ENCODE data around the gene DDX46. TPM values are rescaled to one million over a fixed set of nuclear protein-coding genes. Genes with fewer than 3 reads are reported as not detected.
"Not testable (repeated sequence)": the region's sequence is repeated elsewhere in the genome, so short reads cannot be mapped to it uniquely, and the experiment has no call there.

Gene DDX46
- total RNA-seq, 1 donor from 2014 or later: 38.5 TPM

GRCh38 chr5:134787692-134788091 is 29.1 kb downstream of the DDX46 start:
- no peak for DNase-seq

- DNase-seq: no peak
Observed at GRCh38 chr5:134791580-134791979, 33.0 kb downstream of the DDX46 start.

GRCh38 chr5:134792286-134792685 is 33.7 kb downstream of the DDX46 start:
- no peak for DNase-seq

- no peak for DNase-seq
Observed at GRCh38 chr5:134793111-134793510, 34.5 kb downstream of the DDX46 start.

GRCh38 chr5:134794082-134794481 is 35.5 kb downstream of the DDX46 start:
- DNase-seq: no peak

- DNase-seq: no peak
Observed at GRCh38 chr5:134794819-134795218, 36.2 kb downstream of the DDX46 start.

- DNase-seq: no peak
Observed at GRCh38 chr5:134798468-134798867, 39.9 kb downstream of the DDX46 start.

- DNase-seq: no peak
Observed at GRCh38 chr5:134803821-134804220, 45.2 kb downstream of the DDX46 start.

GRCh38 chr5:134813407-134813806 is 54.8 kb downstream of the DDX46 start:
- no peak for DNase-seq

GRCh38 chr5:134813827-134814226 is 55.2 kb downstream of the DDX46 start:
- no peak for DNase-seq

- no peak for DNase-seq
Observed at GRCh38 chr5:134817006-134817405, 58.4 kb downstream of the DDX46 start.

- no peak for DNase-seq
Observed at GRCh38 chr5:134818776-134819175, 60.2 kb downstream of the DDX46 start.

- DNase-seq: no peak
Observed at GRCh38 chr5:134819407-134819963, 60.9 kb downstream of the DDX46 start.

GRCh38 chr5:134821841-134822240 is 63.3 kb downstream of the DDX46 start:
- no peak for DNase-seq

- no peak for DNase-seq
Observed at GRCh38 chr5:134824681-134825080, 66.1 kb downstream of the DDX46 start.

- DNase-seq: no peak
Observed at GRCh38 chr5:134825212-134825611, 66.6 kb downstream of the DDX46 start.

- no peak for DNase-seq
Observed at GRCh38 chr5:134833340-134834032, 74.9 kb downstream of the DDX46 start.

- no peak for DNase-seq
Observed at GRCh38 chr5:134835623-134836022, 77.0 kb downstream of the DDX46 start.

- no peak for DNase-seq
Observed at GRCh38 chr5:134837530-134838181, 79.1 kb downstream of the DDX46 start.

GRCh38 chr5:134838361-134838760 is 79.8 kb downstream of the DDX46 start:
- not testable (repeated sequence) for DNase-seq

GRCh38 chr5:134840811-134841210 is 82.2 kb downstream of the DDX46 start:
- DNase-seq: no peak

GRCh38 chr5:134844252-134844651 is 85.7 kb downstream of the DDX46 start:
- no peak for DNase-seq

- DNase-seq: no peak
Observed at GRCh38 chr5:134845335-134845851, 86.8 kb downstream of the DDX46 start.

Data from occipital lobe (tissue), 2 donors.